Sigmoid colon (tissue), 4 donors: Measurements from ENCODE around the gene MEIOB.

ENCODE experiments used
- POLR2A ChIP-seq, 2 donors: fragments of 450-650 bp; IDR thresholded peaks; one replicate each; pipeline ENCODE4 v1.6.1; 2016; ENCODE audit warnings: antibody characterized with exemption in 2 of 2, mild to moderate bottlenecking in 2 of 2, moderate library complexity in 2 of 2
- POLR2AphosphoS5 ChIP-seq, 4 donors: sonication (generic); formaldehyde crosslinking; IDR thresholded peaks; one replicate each; pipeline ENCODE4 v1.6.1; 2017; ENCODE audit warnings: antibody characterized with exemption in 4 of 4
- TF ChIP-seq, protein P1 (sequence below), 4 experiments: fragments of 450-650 bp in 3 of 4; fragments of 200-600 bp in 1 of 4; IDR thresholded peaks; one replicate each; pipeline ENCODE4 v1.5.1; 2016 to 2019; ENCODE audit warnings: antibody characterized with exemption in 4 of 4, mild to moderate bottlenecking in 3 of 4, moderate library complexity in 2 of 4

DNA sequence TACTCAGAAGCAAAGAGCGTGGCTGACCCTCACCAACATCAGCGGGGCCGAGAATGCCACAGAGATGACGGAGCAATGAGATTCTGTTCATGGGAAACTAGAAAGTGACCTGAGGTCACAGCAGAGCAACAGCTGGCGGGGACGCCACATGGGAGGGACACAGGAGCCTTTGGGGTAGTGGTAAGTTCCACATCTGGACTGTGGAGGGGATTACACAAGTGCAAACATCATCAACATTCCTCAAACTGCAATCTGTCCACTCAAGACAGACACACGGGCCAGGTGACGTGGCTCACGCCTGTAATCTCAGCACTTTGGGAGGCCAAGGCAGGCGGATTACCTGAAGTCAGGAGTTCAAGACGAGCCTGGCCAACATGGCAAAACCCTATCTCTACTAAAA, 56.5 kb downstream of the MEIOB start:
- TF ChIP-seq, protein P1, sequence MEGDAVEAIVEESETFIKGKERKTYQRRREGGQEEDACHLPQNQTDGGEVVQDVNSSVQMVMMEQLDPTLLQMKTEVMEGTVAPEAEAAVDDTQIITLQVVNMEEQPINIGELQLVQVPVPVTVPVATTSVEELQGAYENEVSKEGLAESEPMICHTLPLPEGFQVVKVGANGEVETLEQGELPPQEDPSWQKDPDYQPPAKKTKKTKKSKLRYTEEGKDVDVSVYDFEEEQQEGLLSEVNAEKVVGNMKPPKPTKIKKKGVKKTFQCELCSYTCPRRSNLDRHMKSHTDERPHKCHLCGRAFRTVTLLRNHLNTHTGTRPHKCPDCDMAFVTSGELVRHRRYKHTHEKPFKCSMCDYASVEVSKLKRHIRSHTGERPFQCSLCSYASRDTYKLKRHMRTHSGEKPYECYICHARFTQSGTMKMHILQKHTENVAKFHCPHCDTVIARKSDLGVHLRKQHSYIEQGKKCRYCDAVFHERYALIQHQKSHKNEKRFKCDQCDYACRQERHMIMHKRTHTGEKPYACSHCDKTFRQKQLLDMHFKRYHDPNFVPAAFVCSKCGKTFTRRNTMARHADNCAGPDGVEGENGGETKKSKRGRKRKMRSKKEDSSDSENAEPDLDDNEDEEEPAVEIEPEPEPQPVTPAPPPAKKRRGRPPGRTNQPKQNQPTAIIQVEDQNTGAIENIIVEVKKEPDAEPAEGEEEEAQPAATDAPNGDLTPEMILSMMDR (IDR thresholded peaks at IDR 0.05), result no peak
- TF ChIP-seq POLR2A (IDR thresholded peaks at IDR 0.05) (no peak), POLR2AphosphoS5 (IDR thresholded peaks at IDR 0.05) (no peak)
